HG02981 (cell line): ENCODE data around the gene CAMP.
"Not testable (repeated sequence)": the region's sequence is repeated elsewhere in the genome, so short reads cannot be mapped to it uniquely, and the experiment has no call there.

ENCODE experiments used
- ATAC-seq: cut with Tn5 transposase; IDR thresholded peaks from one replicate; pipeline ENCODE4 v1.9.1; 2021; ENCODE audit warnings: mild to moderate bottlenecking, moderate library complexity; ENCODE audit not compliant: unreplicated experiment

CAMP gene

GRCh38 chr3:48248095-48248850 is 25.0 kb downstream of the CAMP start:
- ATAC-seq, result no peak

DNA sequence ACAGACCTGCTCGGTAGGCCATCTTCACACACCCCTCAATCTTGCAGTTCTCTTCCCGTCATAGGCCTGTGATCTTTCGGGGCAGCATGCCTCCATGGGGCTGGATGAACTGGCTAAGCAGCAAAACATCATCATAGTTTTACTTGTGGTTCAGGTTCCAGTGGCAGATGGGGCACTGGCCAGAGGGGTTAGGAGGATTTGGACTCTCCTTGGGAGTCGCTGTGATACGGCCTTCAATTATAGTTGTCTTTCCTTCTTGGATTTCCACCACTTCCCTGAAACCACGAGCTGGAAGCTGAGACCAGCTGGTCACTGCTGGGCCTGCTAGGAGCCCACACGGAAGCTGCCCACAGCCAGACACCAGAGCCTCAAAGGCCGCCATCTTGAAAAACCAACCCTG is 33.3 kb downstream of the CAMP start:
- ATAC-seq, result no peak

DNA sequence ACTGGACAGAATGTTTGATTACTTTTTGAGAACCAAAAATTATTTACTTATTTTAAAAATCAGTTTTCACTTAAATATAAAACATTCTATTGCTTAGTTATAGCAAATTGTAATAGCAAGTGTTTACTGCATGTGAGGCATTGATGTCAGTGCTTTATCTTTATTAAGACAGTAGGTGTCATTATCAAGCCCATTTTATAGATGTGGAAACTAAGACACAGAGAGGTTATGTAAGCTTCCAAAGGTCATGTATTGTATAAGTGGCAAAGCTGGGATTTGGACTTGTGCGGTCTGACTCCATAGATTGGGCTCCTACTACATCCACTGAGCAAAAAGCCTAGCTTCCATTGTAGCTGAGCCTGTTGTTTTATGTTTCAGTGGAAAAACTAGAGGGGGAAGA is 35.2 kb downstream of the CAMP start:
- ATAC-seq, result no peak

DNA sequence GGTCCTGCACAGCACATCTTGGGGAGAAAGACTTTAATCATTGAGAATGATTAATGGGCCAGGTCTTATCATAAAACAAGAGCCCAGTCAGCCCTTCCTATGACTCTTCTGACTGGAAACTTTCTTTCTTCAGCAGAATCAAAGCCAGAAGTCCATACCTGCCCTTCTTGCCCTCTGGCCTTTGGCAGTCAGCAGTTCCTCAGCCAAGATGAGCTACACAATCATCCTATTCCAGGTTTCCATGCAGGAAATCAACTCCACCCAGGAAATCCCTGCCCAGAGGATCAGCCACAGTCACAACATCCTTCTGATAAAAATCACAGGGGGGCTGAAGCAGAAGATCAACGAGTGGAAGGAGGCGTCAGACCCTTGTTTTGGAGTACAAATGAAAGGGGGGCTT is 44.5 kb downstream of the CAMP start:
- no peak for ATAC-seq

DNA sequence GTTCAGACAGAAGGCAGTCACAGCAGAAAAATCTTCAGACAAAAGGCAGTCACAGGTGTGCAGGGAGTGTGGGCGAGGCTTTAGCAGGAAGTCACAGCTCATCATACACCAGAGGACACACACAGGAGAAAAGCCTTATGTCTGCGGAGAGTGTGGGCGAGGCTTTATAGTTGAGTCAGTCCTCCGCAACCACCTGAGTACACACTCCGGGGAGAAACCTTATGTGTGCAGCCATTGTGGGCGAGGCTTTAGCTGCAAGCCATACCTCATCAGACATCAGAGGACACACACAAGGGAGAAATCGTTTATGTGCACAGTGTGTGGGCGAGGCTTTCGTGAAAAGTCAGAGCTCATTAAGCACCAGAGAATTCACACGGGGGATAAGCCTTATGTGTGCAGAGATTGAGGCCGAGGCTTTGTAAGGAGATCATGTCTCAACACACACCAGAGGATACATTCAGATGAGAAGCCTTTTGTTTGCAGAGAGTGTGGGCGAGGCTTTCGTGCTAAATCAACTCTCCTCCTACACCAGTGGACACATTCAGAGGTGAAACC is 45.2 kb downstream of the CAMP start:
- no peak for ATAC-seq

DNA sequence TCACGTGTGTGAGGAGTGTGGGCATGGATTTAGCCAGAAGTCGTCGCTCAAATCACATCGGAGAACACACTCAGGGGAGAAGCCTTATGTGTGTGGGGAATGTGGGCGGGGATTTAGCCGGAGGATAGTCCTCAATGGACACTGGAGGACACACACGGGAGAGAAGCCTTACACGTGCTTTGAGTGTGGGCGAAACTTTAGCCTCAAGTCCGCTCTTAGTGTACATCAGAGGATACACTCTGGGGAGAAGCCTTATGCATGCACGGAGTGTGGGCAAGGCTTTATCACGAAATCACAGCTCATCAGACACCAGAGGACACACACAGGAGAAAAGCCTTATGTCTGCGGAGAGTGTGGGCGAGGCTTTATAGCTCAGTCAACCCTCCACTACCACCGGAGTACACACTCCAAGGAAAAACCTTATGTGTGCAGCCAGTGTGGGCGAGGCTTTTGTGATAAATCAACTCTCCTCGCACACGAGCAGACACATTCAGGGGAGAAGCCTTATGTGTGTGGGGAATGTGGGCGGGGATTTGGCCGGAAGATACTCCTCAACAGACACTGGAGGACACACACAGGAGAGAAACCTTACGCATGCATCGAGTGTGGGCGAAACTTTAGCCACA is 45.8 kb downstream of the CAMP start:
- no peak for ATAC-seq

DNA sequence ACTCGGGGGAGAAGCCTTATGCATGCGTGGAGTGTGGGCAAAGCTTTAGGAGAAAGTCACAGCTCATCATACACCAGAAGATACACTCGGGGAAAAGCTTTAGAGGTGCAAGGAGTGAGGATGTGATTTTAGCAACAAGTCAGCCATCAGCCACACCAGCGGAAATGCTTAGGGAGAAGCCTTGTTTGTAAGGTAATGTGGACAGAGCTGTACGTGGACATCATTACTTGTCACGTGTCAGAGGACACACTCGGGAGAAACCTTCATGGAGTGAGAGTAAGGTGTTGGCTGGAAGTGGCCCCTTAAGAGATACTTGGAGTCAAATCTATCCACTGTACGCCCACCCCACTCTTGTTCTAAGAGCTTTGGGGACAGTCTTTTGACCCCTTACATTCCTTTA is 46.3 kb downstream of the CAMP start:
- ATAC-seq, result no peak

GRCh38 chr3:48270306-48270705 is 47.0 kb downstream of the CAMP start:
- no peak for ATAC-seq

- not testable (repeated sequence) for ATAC-seq
Measured at GRCh38 chr3:48271223-48271622, 47.9 kb downstream of the CAMP start.

- no peak for ATAC-seq
Measured at GRCh38 chr3:48271763-48272498, 48.6 kb downstream of the CAMP start.

GRCh38 chr3:48273594-48274211 is 50.4 kb downstream of the CAMP start:
- ATAC-seq, result no peak

DNA sequence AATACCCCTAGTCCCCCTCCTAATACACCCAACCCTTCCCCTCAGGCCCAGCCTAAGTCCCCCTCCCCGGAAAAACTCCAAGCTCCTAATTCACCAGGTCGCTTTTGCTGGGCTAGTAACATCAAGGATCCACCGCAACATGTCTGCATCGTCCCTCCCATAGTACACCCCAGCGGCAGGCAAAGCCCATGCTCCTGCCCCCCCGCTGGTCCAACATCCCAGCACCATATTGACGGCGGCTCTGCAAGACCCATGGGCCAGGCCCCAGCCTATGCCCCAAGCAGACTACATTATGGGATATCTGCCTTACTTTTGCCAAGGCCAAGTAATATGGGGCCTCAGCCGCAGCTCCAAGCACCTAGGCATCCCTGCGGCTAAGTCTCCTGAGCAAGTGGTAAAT is 51.2 kb downstream of the CAMP start:
- no peak for ATAC-seq
